HG02840 (cell line): ENCODE results near the gene ADGRG3.

ENCODE experiments used
- ATAC-seq: cut with Tn5 transposase; IDR thresholded peaks from one replicate; pipeline ENCODE4 v1.9.1; 2021; ENCODE audit warnings: mild to moderate bottlenecking, moderate library complexity, moderate number of reproducible peaks; ENCODE audit not compliant: unreplicated experiment, low FRiP score

ADGRG3 gene

DNA sequence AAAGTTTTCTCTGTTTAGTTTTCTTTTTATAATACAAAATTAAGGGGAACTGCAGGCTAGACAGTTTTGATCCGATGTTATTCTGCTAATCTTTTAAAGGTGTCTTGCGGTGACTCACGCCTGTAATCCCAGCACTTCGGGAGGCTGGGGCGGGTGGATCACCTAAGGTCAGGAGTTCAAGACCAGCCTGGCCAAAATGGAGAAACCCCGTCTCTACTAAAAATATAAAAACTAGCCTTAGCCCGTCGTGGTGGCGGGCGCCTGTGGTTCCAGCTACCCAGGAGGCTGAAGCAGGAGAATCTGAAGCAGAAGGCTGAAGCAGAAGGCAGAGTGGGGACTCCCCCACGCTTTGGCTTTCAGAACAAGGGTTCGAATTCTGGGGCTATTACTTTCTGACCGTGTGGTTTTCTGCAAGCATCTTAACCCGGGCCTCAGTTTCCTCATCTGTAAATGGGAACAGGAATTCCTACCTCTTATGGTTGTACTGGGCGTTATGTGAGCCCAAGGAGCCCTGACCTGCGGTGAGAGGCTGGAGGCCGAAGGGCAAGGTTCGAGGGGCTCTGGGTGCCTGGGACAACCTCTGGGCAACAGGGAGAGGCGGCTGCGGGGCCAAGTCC lies 66.3 kb downstream of the ADGRG3 start:
- ATAC-seq = no peak

DNA sequence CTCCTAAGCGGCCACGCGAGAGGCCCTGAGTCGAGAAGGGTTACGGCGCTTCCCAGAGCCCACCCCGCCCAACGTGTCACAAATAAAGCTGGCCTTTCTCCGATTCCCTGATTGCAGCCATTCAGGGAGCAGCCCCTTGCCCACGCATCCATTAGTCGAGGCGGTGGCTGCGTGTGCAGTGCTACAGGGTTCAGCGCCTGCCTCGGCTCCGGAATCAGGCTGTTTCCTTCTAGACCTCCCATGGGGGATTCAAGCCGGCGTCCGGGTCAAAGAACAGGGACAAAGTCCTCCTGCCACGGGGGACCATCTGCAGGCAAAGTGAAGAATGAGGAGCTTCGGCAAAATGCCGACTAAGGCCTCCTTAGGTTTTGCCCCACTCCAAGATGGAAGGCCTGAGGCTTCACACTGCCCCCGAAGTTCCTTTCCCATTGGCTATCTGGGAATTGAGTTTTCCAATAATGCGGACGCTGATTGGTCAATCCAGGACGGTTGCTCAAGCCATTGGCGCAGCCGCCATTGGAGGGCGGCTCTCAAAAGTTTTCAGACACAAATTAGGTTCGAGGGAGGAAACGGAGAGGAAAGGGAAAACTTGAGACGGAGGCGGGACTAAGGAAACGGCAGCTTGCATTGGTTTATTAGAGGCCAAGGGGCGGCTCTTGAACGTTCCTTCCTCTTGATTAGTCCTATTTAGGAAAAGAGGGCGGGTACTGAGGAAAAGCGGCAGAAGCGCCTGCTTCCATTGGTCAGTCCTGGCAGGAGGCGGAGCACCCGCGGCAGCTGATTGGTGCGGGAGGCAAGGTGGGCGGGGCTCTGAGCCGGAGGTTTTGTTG lies 67.0 kb downstream of the ADGRG3 start:
- ATAC-seq = peak; percentile 88

DNA sequence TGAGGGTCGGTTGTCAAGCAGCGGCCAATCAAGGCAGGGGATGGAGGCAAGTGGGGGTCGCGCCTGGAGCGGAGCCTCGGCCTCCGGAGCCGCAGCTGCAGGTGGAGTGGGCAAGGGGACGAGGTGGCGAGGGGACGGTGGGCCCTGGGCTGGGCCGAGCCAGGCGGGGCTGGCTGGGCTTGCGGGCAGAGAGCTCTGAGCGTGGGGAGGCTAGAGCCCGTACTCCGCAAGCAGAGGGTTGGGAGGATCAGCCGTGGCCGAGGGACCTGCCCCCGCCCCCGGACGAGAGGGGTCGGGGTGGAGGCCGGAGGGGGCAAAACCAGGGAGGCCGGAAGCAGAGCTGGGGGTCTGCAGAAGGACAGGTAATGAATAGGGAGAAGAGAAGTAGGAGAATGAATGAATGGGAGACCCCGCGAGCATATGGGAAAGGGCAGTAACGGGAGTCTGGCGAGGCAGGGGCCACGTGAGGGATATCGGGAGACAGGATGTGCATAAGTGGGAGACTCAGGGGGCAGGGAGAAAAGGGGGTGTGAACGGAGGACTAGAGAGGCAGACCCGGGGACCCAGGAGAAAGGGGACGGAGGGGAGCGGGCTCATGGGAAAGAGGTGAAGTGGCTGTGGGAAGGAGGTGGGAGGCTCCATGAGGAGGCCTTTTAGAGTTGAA lies 67.8 kb downstream of the ADGRG3 start, which contains the start of gene KATNB1:
Gene KATNB1, plus strand, starts transcription at position 16 of the 664 bp plus-strand sequence. CDS start 1,474 bp downstream, outside the sequence.
- peak; percentile 28 for ATAC-seq

- no peak for ATAC-seq
Measured at GRCh38 chr16:57736419-57737351, 68.6 kb downstream of the ADGRG3 start.

GRCh38 chr16:57738844-57739243 lies 70.7 kb downstream of the ADGRG3 start:
- no peak for ATAC-seq
